GM18511 (cell line): ENCODE measurements around the gene CFDP1.
A peak's percentile ranks its signal among the peaks of the same experiment; 100 is the strongest.

Source experiments
- ATAC-seq: cut with Tn5 transposase; IDR thresholded peaks from one replicate; pipeline ENCODE4 v1.9.1; 2021; ENCODE audit warnings: mild to moderate bottlenecking, moderate library complexity; ENCODE audit not compliant: unreplicated experiment

The CFDP1 gene

DNA sequence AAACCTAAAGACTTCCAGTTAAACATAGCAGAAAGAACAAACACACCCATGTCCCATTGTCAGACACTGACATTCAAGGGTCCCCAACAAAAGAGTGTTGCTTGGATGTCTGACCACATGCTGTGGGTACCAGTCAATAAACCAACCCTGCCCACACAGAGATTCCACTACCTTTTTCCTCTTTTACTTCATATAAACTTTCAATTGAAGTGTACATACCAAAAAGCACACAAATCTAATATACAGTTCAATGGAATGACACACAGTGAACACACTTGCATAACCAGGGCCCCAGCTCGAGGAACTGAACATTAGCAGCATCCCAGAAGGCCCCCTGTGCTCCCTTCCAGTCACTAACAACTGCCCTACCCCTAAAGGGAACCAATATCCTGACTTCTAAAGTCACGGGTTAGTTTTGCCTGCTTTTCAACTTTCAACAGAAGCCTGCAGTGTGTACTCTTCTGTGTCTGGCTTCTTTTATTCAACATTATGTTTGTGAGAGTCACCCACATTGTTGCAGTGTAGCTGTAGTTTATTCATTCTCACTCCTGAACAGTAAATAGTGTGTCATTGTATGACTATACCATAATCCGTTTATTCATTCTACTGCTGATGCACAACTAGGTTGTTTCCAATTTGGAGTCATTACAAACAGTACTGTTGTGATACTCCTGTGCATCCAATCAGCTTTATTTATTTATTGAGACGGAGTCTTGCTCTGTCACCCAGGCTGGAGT, 18.0 kb downstream of the CFDP1 start:
- no peak for ATAC-seq

DNA sequence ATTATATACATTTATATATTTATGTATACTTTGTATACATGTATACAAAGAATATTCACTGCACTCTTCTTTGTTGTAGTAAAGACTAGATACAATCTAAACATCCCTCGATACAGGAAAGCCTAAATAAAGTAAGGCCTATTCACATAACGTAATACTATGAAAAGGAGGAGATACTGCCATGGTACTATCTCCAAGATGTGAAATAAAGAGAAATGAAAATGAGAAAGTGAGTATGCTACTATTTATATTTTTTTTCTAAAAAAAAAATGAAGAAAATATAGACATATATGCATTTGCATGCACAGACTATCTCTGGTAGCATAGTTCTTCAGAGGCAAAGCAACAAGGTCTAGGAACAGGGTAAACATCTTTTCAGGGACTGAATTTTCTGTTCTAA, 19.4 kb downstream of the CFDP1 start:
- no peak for ATAC-seq

DNA sequence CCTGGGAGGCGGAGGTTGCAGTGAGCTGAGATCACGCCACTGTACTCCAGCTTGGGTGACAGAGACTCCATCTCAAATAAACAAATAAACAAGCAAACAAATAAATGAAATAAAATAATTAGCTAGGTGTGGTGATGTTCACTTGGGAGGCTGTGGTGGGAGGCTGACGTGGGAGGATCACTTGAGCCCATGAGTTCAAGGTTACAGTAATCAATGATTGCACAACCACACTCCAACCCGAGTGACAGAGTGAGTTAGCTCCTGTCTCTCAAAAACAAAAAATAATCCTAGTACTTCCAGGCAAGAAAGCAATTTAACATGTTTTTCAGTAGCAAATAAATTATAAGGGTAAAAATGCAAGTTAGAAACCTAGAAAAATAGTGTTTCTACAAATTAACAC, 26.4 kb downstream of the CFDP1 start:
- ATAC-seq: no peak

DNA sequence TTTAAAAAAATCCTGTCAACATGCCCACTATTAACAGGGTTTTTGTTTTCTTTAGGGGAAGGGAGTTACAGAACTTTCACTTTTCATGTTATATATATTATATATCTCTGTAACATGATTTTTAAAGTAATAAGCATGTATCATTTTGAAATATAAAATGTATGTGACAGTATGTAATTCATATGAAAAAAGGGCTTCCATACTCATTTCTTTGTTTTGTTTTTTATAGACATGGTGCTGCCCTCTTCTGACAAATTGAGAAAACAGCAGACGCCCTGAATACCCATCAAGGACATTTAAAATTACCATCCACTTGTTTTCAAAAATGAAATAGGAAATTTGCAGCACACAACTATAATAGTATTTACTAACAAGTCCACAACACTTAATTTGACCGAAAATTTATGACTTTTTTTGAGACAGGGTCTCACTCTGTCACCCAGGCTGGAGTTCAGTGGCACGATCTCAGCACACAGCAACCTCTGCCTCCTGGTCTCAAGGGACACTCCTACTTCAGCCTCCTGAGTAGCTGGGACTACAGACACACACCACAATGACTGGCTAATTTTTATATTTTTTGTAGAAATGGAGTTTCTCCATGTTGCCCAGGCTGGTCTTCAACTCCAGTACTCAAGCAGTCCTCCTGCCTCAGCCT, 30.4 kb downstream of the CFDP1 start:
- no peak for ATAC-seq

DNA sequence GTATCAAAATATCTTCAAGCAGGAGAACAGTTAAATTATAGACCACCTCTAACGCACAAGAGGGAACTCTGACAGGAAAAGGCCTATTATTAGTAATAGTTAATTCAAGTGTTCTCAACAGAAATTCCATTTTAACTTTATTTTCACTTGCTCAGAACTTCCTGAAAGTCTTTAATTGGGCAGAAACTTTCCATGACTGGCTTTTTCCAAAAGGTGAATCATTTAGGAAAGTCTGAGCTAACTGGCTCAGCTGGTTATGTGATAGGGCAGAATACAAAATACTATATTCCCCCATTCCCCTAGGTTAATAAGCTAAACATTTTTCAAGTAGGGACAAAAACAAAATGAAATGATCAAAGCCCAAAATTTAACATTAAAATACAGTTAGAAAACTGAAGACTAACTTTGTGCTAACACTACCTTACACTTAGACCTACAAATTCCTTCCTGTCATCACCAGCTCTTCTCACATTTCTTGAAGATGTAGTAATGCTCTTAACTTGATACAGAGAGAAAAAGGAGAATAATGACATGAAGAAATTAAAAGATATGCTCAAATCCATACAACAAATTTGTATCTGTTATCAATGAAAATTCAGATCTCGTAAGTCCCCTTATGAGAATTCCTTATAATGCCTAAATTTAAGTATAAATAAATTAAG, 31.0 kb downstream of the CFDP1 start:
- ATAC-seq: no peak

- ATAC-seq: no peak
Measured at GRCh38 chr16:75401691-75402090, 31.6 kb downstream of the CFDP1 start.

- no peak for ATAC-seq
Measured at GRCh38 chr16:75398333-75398732, 35.0 kb downstream of the CFDP1 start.

GRCh38 chr16:75394941-75395340, 38.4 kb downstream of the CFDP1 start:
- ATAC-seq: no peak

- no peak for ATAC-seq
Measured at GRCh38 chr16:75392906-75393305, 40.4 kb downstream of the CFDP1 start.

DNA sequence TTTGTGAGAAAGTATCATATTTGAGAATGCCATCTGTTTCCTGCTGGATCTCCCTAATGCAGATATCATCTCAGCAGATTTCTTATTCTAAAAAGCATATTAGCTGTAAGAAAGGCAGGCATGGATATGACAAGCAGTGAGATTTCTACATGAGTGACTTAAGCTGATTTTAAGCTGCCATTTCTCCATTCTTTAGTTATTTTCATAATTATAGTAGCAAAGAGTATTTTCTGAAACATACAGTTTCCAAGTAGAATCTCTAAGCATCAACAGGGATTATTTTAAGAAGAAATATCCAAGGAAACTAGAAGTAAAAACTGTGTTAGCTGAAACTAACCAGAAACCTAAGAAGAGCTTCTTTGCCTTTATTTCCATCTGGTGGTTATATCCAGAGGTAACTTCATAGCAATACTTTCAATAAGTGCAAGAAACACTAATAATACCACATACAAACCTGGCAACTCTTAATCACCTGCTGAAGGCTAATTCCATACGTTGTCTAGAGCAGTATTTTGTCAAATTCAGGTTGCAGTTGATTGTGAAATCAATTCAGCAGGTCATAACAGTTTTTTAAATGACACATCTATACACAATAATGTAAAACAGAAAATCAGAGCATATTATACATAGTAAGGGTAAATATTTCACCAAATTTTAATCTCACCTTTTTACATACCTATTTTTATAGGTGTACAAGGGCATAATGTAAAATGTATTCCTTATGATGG, 42.2 kb downstream of the CFDP1 start:
- ATAC-seq: no peak

- no peak for ATAC-seq
Measured at GRCh38 chr16:75389096-75389690, 44.1 kb downstream of the CFDP1 start.

DNA sequence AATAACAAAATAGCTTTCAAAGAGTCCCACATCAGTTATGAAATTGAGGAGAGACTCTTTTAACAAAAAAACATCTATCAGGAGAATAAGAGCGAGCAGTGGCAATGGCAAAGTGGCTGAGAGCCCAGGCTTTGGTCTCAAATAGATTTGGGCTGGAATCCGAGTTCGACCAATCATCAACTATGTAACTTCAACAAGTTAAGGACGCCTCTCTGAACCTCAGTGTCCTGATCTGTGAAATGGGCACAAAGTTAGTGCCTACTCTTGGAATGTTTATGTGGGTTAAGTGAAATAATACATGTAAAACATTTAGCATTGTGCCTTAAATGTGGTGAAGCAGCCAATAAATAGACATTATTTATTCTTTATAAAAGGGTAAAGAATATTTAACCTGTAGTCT, 45.4 kb downstream of the CFDP1 start:
- no peak for ATAC-seq

GRCh38 chr16:75385507-75386152, 47.7 kb downstream of the CFDP1 start:
- no peak for ATAC-seq

DNA sequence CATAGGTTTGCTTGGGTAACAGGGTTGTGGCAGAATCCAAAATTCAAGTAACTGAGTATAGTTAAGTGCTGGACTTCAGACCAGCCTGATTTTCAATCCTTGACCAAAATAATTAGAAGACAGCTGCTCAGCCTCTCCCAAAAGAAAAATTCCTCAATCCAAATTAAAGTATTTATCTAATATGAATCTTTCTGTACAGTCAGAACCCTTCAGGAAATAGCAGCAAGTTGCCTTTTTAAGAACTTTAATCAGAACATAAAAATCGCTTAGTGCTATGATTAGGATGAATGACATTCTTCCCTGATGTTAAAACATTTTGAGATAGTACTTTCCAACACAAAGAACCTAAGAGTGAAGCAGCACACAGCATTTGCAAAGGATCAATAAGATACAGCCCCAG, 50.2 kb downstream of the CFDP1 start:
- no peak for ATAC-seq

GRCh38 chr16:75382611-75383010, 50.7 kb downstream of the CFDP1 start:
- no peak for ATAC-seq

GRCh38 chr16:75380870-75381269, 52.4 kb downstream of the CFDP1 start:
- no peak for ATAC-seq

DNA sequence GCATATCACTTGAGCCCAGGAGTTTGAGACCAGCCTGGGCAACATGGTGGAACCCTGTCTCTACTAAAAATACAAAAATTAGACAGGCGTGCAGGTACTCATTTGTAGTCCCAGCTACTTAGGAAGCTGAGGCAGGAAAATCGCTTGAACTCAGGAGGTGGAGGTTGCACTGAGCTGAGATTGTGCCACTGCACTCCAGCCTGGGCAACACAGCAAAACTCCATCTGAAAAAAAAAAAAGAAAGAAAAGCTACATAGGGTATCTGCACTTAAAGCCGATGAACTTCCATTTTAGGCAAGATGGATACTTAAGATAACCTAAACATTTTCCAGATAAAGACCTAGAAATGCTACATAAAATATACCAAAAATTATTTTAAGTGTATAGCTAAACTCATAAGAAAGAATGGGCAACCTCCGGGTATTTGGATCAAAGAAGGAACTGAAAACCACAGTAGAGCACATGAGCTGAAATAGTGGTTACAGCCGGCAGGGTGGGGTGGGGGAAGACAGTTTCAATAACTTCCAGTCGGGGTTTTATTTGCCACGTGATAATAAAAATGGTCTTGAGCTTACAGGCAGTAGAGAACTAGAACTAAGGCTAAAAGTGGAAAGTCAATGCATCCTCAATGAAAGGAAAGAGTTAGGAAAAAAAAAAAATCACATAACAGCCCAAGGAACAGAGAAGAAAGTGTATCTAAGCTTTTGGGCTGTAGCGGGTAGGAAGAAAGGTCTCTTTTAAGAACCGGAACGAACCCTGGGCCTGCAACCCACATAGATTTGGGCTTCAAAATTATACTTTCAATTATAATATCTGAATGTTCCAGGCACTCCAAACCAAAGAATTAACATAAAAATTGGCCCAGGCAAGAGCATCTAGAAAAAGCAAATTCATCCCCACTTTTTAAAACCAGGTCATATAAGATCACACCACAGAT, 53.1 kb downstream of the CFDP1 start:
- peak; percentile 85 for ATAC-seq

DNA sequence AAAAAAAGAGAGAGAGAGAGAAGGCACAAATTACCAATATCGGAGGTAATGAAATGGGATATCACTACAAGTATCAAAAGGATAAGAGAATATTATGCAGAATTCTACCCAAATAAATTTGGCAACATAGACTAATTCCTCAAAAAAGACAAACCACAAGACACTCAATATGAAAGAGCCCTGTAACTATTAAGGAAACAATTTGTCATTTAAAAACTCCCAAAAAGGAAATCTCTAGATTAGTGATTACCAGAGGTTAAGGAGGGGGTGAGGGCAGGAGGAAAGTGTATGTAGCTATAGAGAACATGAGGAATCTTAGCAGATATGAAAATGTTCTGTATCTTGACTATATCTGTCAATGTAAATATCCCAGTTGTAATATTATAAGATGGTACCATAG, 54.0 kb downstream of the CFDP1 start:
- ATAC-seq: peak; percentile 71

- ATAC-seq: no peak
Measured at GRCh38 chr16:75378616-75379015, 54.7 kb downstream of the CFDP1 start.
